ENCODE data around the gene ASIC1. TPM values are rescaled to one million over a fixed set of nuclear protein-coding genes. Genes with fewer than 3 reads are reported as not detected.
"Not testable (repeated sequence)": the region's sequence is repeated elsewhere in the genome, so short reads cannot be mapped to it uniquely, and the experiment has no call there.

The ASIC1 gene
- total and polyA plus RNA-seq, 2 of the 13 experiments (the other 11 are each of a cell fraction or from before 2014, with no cell fraction given) = 0.44 to 1.5 TPM

DNA sequence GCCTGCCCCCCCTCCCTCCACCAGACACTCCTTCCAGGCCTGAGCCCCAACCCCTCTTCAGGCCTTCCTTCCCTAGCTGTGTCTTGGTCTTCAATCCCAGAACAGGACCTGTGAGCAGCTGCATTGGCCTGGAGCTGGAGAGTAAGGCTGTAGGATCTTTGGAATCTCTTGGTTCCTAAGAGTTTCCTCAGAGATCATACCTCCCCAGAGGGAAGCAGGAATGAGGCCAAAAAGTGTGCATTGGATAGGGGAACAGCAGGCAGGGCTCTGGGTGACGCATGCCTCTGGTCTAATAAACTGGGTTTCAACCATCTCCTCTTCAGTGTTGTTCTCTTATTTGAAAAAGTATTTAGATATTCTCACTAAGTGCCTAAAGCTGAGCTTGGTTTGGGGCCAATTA, 25.9 kb downstream of the ASIC1 start:
- BruUV-seq (replicated peaks) = no TSS peak
- Histone ChIP-seq H3K27me3 (ENCODE audit: control insufficient read depth in 1 of 2, insufficient read depth in 2 of 2, low read length in 2 of 2) (no peaks in the 10 kb centered on the region), H3K36me3 (replicated peaks in 1 of 2; ENCODE audit: control insufficient read depth in 1 of 2, insufficient read depth in 2 of 2, low read length in 2 of 2) (peaks cover 4 to 14% of the 10 kb centered on the region in 2 experiments; a peak in 3 of 5 replicates), H4K20me1 (ENCODE audit: insufficient read depth, low read length) (peaks cover 4% of the 10 kb centered on the region; the same call in 1 of the 2 replicates), H3K4me1 (ENCODE audit: insufficient read depth, low read length) (peaks cover 78% of the 10 kb centered on the region), H3K27ac (ENCODE audit: extremely low read length, insufficient read depth, low read length) (peak overlapping the region; percentile 62), H3K9ac (ENCODE audit: insufficient read depth, low read depth, low read length) (peak overlapping the region; percentile 50; the same call in 1 of the 2 replicates), H3K4me3 (replicated peaks in 1 of 3; ENCODE audit: insufficient read depth in 1 of 3, low read depth in 2 of 3, low read length in 3 of 3) (peak overlapping the region in 1 of 3 experiments; percentile 59; a peak in 1 of 6 replicates), H3K79me2 (ENCODE audit: insufficient read depth, low read length) (peaks cover 11% of the 10 kb centered on the region), H3K9me3 (ENCODE audit: low read length) (no peaks in the 10 kb centered on the region), H3K4me2 (ENCODE audit: low read depth, low read length) (peak overlapping the region; percentile 68), H2AFZ (ENCODE audit: low read length) (no peak overlapping the region)
- ATAC-seq = no peak
- 100% methylated on average over 1 of the region's 1 CpG for WGBS (ENCODE audit: low lambda C conversion rate)
- no peak for DNase-seq (ENCODE audit: low spot score)
- ChIA-PET POLR2A (interaction anchor here (0.6 to 7.4 kb wide), 17 partner anchors 9 to 421 kb away, joined by 3 to 265 read pairs (median 4); partner anchors contain the start of genes CERS5, COX14, DIP2B and GPD1), CTCF (ENCODE audit: low intra/inter-chr PET ratio, low total read pairs) (no interaction called here)
- FAIRE-seq = no peak
- intact Hi-C loops (cut with micrococcal nuclease; ENCODE audit: unreplicated experiment) = no loop called here
- 0 out of 2 replicates have a peak, but pooled peaks have one; percentile 9 for TF ChIP-seq ZNF343 (CRISPR knock-in tag; IDR thresholded peaks at IDR 0.05)
- TF ChIP-seq FOXK1 (CRISPR knock-in tag; IDR thresholded peaks at IDR 0.05; ENCODE audit: borderline replicate concordance, low read depth) = no peak
- in situ Hi-C loops (cut with HindIII; ENCODE audit: extremely low pct_ligation_motif_present, low pct_unique_long_range_greater_than_20kb) = no loop called here

DNA sequence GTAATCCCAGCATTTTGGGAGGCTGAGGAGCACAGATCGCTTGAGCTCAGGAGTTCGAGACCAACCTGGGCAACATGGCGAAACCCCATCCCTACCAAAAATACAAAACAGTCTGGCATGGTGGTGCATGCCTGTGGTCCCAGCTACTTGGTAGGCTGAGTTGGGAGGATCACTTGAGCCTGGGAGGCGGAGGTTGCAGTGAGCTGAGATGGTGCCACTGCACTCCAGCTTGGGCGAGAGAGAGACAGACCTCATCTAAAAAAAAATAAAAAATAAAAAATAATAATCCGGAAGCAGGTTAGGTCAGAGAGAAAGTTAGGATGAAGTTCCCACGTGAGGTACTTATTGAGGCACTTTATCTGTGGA, 27.0 kb downstream of the ASIC1 start:
- Histone ChIP-seq H3K36me3 (replicated peaks in 1 of 2; ENCODE audit: control insufficient read depth in 1 of 2, insufficient read depth in 2 of 2, low read length in 2 of 2) (peaks cover 5 to 24% of the 10 kb centered on the region in 2 experiments), H3K79me2 (ENCODE audit: insufficient read depth, low read length) (peaks cover 17% of the 10 kb centered on the region), H3K4me2 (ENCODE audit: low read depth, low read length) (peak overlapping the region; percentile 87), H3K27ac (ENCODE audit: extremely low read length, insufficient read depth, low read length) (peak overlapping the region; percentile 88), H3K4me3 (replicated peaks in 1 of 3; ENCODE audit: insufficient read depth in 1 of 3, low read depth in 2 of 3, low read length in 3 of 3) (peak overlapping the region; percentile 58 to 77 (median 73)), H3K4me1 (ENCODE audit: insufficient read depth, low read length) (peaks cover 88% of the 10 kb centered on the region), H3K9ac (ENCODE audit: insufficient read depth, low read depth, low read length) (peak overlapping the region; percentile 77)
- BruUV-seq (replicated peaks); H3K27me3 ChIP-seq (ENCODE audit: control insufficient read depth in 1 of 2, insufficient read depth in 2 of 2, low read length in 2 of 2); in situ Hi-C loops (cut with HindIII; ENCODE audit: extremely low pct_ligation_motif_present, low pct_unique_long_range_greater_than_20kb); CTCF ChIA-PET (ENCODE audit: low intra/inter-chr PET ratio, low total read pairs); H3K9me3 ChIP-seq (ENCODE audit: low read length); FAIRE-seq; DNase-seq (ENCODE audit: low spot score); H4K20me1 ChIP-seq (ENCODE audit: insufficient read depth, low read length); H2AFZ ChIP-seq (ENCODE audit: low read length); ATAC-seq: not testable (repeated sequence)
- POLR2A ChIA-PET = interaction anchor here (0.6 to 7.4 kb wide), 24 partner anchors 9 to 1179 kb away, joined by 3 to 265 read pairs (median 4); partner anchors contain the start of genes CERS5, COX14, GPD1 and LIMA1
- intact Hi-C loops (cut with micrococcal nuclease; ENCODE audit: unreplicated experiment) = loop anchor here (2.0 kb wide), 2 partner anchors 26 to 316 kb away; partner anchors contain the start of gene LARP4
- 51% methylated on average over 7 of the region's 7 CpGs for WGBS (ENCODE audit: low lambda C conversion rate)
- TF ChIP-seq KAT7 (CRISPR knock-in tag; IDR thresholded peaks at IDR 0.05; ENCODE audit: borderline replicate concordance) = peak; percentile 62; the same call in 1 of the 2 replicates

Data from HepG2 (cell line).